Transverse colon (tissue), 4 donors: ENCODE data around the gene PLB1. TPM values are rescaled to one million over a fixed set of nuclear protein-coding genes. Genes with fewer than 3 reads are reported as not detected.

Experiments used
- DNase-seq: peaks from one replicate; pipeline ENCODE4 v3.0.0-alpha.2; 2019
- H3K27ac ChIP-seq, 4 donors: fragments of 200-600 bp; sonication (generic); 2 replicates each; pipeline ENCODE4 v1.5.1; 2016 to 2018; ENCODE audit warnings: inconsistent platforms in 4 of 4
- H3K27me3 ChIP-seq: fragments of 200-600 bp; sonication (generic); 2 replicates; pipeline ENCODE4 v1.5.1; 2017; ENCODE audit warnings: inconsistent platforms
- H3K36me3 ChIP-seq, 4 donors: fragments of 200-600 bp; sonication (generic); 2 replicates each; pipeline ENCODE4 v1.5.1; 2017 to 2019; ENCODE audit warnings: inconsistent platforms in 4 of 4
- H3K4me1 ChIP-seq, 4 donors: fragments of 200-600 bp; sonication (generic); 2 replicates each; pipeline ENCODE4 v1.5.1; 2017 to 2020; ENCODE audit warnings: inconsistent platforms in 4 of 4
- H3K4me3 ChIP-seq, 4 donors: fragments of 200-600 bp; sonication (generic); 1 replicate in 1 of 4; 2 replicates in 3 of 4; pipeline versions ENCODE4 v1.5.1 to v1.6.1; 2017 to 2019; ENCODE audit warnings: inconsistent platforms in 4 of 4
- H3K9me3 ChIP-seq, 2 donors: fragments of 200-600 bp; sonication (generic); 2 replicates each; pipeline ENCODE4 v1.5.1; 2017 to 2019; ENCODE audit warnings: inconsistent platforms in 2 of 2
- EP300 ChIP-seq: sonication (generic); formaldehyde crosslinking; IDR thresholded peaks from one replicate; pipeline ENCODE4 v1.6.1; 2017; ENCODE audit warnings: antibody characterized with exemption, low read depth
- POLR2A ChIP-seq: fragments of 450-650 bp; IDR thresholded peaks from one replicate; pipeline ENCODE4 v1.6.1; 2016; ENCODE audit warnings: antibody characterized with exemption, mild to moderate bottlenecking, moderate library complexity
- POLR2AphosphoS5 ChIP-seq, 3 donors: sonication (generic); formaldehyde crosslinking; IDR thresholded peaks; one replicate each; pipeline ENCODE4 v1.6.1; 2016; ENCODE audit warnings: antibody characterized with exemption in 3 of 3
- WGBS, 2 donors: methylation state at CpG; one replicate each; pipeline ENCODE4 v1.1.5; 2018; ENCODE audit warnings: low coverage in 1 of 2; 5-methylcytosine and 5-hydroxymethylcytosine counted together
- in situ Hi-C, 4 donors: fragments of 200-750 bp; cut with MboI; loops; one replicate each; pipeline versions ENCODE4 v1.15.0 to v1.15.1; 2017; ENCODE audit warnings: low sequenced_read_pairs in 3 of 4, low pct_ligation_motif_present in 1 of 4, low pct_unique_long_range_greater_than_20kb in 1 of 4
- intact Hi-C: fragments of 100-400 bp; cut with DNase I; formaldehyde crosslinking; loops from one replicate; pipeline ENCODE4 v1.15.1; 2023; ENCODE audit warnings: low total_unique reads
- total RNA-seq, 4 donors: library from RNA; depleted of rRNA; stranded (reverse); fragments of >200 nt; gene quantifications; one replicate each; pipeline ENCODE4 v1.1.0, GENCODE V29; 2016
- TF ChIP-seq, protein P1 (sequence below), 5 experiments: fragments of 200-600 bp in 3 of 5; fragments of 450-650 bp in 2 of 5; sonication (generic) in 3 of 5; IDR thresholded peaks; 1 replicate in 2 of 5; 2 replicates in 3 of 5; pipeline ENCODE4 v1.5.1; 2016 to 2017; ENCODE audit warnings: antibody characterized with exemption in 5 of 5, inconsistent platforms in 3 of 5, mild to moderate bottlenecking in 2 of 5, moderate library complexity in 1 of 5

Gene PLB1
- total RNA-seq, 4 donors from 2014 or later = 0.20 to 4.2 (median 1.8) TPM

DNA sequence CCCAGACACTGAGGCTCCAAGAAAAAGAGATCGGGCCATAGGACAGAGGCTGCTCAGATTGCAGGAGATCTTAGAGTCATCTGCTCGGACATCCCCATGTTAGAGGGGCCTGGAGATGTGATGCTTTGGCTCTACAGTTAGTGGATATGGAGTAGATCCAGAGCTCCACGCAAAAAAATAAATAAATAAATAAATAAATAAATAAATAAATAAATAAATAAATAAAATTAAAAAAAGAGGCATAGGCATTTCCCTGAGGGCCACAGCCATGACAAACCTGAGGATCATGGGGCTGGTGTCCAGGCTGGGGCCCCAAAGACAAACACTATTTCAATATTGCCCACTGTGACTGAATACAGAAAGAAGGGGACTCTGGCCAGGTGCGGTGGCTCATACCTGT, 85.5 kb downstream of the PLB1 start:
- DNase-seq = no peak
- TF ChIP-seq EP300 = no peak
- TF ChIP-seq, protein P1, sequence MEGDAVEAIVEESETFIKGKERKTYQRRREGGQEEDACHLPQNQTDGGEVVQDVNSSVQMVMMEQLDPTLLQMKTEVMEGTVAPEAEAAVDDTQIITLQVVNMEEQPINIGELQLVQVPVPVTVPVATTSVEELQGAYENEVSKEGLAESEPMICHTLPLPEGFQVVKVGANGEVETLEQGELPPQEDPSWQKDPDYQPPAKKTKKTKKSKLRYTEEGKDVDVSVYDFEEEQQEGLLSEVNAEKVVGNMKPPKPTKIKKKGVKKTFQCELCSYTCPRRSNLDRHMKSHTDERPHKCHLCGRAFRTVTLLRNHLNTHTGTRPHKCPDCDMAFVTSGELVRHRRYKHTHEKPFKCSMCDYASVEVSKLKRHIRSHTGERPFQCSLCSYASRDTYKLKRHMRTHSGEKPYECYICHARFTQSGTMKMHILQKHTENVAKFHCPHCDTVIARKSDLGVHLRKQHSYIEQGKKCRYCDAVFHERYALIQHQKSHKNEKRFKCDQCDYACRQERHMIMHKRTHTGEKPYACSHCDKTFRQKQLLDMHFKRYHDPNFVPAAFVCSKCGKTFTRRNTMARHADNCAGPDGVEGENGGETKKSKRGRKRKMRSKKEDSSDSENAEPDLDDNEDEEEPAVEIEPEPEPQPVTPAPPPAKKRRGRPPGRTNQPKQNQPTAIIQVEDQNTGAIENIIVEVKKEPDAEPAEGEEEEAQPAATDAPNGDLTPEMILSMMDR (IDR thresholded peaks at IDR 0.05) = no peak
- no peak for TF ChIP-seq POLR2A
- TF ChIP-seq POLR2AphosphoS5 (IDR thresholded peaks at IDR 0.05) = no peak
- in situ Hi-C loops = loop anchor here in 2 of 4 donors (25.0 kb wide), 2 partner anchors 306 to 631 kb away; partner anchors contain the start of gene WDR43 (in 1 of the 2)
- Histone ChIP-seq H3K27me3 (no peaks in the 10 kb centered on the region), H3K4me3 (no peak overlapping the region), H3K36me3 (no peaks in the 10 kb centered on the region), H3K9me3 (no peaks in the 10 kb centered on the region), H3K4me1 (peaks cover 0 to 7% (median 6%) of the 10 kb centered on the region in 4 donors), H3K27ac (no peak overlapping the region)
- WGBS, 2 donors = 91 to 100% methylated on average over 2 to 4 of the region's 4 CpGs
- intact Hi-C loops = no loop called here

DNA sequence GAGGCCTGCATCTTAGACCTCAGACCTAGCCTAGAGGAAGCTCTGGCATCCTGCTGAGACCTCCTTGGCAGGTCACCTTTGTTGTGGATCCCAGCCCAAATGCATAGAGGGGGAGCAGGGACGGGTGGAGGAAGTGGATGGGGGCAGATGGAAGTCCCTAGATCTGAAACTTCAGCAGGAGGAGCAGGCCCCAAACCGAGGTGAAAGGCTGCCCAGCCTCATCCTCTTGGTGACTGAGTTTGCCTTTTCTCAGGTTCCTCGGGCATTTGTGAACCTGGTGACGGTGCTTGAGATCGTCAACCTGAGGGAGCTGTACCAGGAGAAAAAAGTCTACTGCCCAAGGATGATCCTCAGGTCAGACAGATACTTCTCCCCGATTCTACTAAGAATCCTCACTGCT, 86.3 kb downstream of the PLB1 start:
- H3K36me3 ChIP-seq = no peaks in the 10 kb centered on the region
- DNase-seq = no peak
- intact Hi-C loops (no loop called here), in situ Hi-C loops (loop anchor here in 2 of 4 donors (25.0 kb wide), 2 partner anchors 305 to 630 kb away; partner anchors contain the start of gene WDR43 (in 1 of the 2))
- no peaks in the 10 kb centered on the region for H3K9me3 ChIP-seq
- 94% methylated on average over 6 of the region's 6 CpGs; no CpG with 5 or more reads in 1 of the 2 donors for WGBS, 2 donors
- peaks cover 0 to 7% (median 6%) of the 10 kb centered on the region in 4 donors for H3K4me1 ChIP-seq
- TF ChIP-seq, protein P1 (IDR thresholded peaks at IDR 0.05) = no peak
- TF ChIP-seq POLR2A = no peak
- TF ChIP-seq POLR2AphosphoS5 (IDR thresholded peaks at IDR 0.05) = no peak
- TF ChIP-seq EP300 = no peak
- no peaks in the 10 kb centered on the region for H3K27me3 ChIP-seq
- no peak overlapping the region for H3K4me3 ChIP-seq
- no peak overlapping the region for H3K27ac ChIP-seq

DNA sequence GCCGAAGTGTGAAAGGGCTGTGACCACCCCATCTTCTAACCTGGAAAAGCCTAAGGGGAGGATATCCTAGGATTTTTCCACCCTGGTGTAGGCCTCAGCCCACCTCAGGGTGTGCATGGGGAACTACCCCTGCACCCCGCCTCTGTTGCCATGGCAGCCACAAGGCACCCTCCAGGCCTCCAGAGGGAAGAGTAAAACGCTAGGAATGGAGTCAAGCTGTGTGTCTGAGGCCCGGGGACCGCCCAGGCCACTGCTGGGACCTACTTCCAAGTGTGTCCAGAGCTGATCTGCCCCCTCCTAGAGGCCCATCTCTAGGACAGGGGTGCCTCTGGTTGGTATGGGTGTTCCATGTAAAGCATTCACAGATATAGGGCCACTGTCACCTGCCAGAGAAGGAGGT, 86.7 kb downstream of the PLB1 start:
- Histone ChIP-seq H3K27ac (no peak overlapping the region), H3K4me3 (no peak overlapping the region), H3K27me3 (no peaks in the 10 kb centered on the region), H3K36me3 (no peaks in the 10 kb centered on the region), H3K4me1 (peaks cover 0 to 7% (median 6%) of the 10 kb centered on the region in 4 donors), H3K9me3 (no peaks in the 10 kb centered on the region)
- no peak for DNase-seq
- TF ChIP-seq, protein P1 (IDR thresholded peaks at IDR 0.05) = no peak
- no peak for TF ChIP-seq POLR2A
- TF ChIP-seq POLR2AphosphoS5 (IDR thresholded peaks at IDR 0.05) = no peak
- no peak for TF ChIP-seq EP300
- in situ Hi-C loops (loop anchor here in 2 of 4 donors (25.0 kb wide), 2 partner anchors 305 to 630 kb away; partner anchors contain the start of gene WDR43 (in 1 of the 2)), intact Hi-C loops (no loop called here)
- 88 to 92% methylated on average over 3 to 5 of the region's 5 CpGs for WGBS, 2 donors

DNA sequence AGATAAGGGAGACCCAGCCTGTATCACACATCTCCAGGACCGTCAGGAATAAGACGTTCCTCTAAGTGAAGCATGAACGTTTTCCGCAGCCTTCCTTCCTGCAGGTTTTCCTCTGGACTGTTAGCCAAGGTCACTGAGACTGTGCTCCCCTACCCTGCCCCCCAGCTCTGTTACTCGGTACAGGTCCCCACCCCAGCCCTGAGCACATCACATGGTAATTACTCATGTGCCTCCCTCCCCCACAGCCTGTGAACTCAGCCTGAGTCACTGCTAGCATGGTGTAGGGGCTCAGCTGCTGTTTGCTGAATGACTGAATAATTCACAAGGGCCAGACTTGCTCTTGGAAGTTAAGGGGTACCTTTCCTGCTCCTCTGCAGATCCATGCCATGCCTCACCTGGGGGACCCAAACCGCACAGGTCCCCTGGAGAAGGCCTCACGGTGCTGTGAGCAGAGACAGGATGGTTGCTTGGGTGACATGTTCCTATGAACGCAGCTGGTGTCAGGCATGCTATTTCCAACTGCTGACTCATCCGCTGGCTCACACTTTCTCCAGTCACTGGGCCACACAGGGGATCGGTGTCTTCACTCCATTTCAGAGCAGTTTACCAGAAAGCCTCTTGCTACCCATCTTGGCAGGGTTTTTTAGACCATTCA, 88.2 kb downstream of the PLB1 start:
- peak; percentile 50 for DNase-seq
- peak in 1 of 3 donors; percentile 38 for TF ChIP-seq POLR2AphosphoS5 (IDR thresholded peaks at IDR 0.05)
- TF ChIP-seq POLR2A = no peak
- Histone ChIP-seq H3K9me3 (no peaks in the 10 kb centered on the region), H3K27ac (peak overlapping the region; percentile 51 to 62 (median 56)), H3K36me3 (no peaks in the 10 kb centered on the region), H3K4me3 (no peak overlapping the region), H3K4me1 (peaks cover 0 to 7% (median 6%) of the 10 kb centered on the region in 4 donors), H3K27me3 (no peaks in the 10 kb centered on the region)
- 65 to 67% methylated on average over 6 to 10 of the region's 10 CpGs for WGBS, 2 donors
- in situ Hi-C loops = loop anchor here in 2 of 4 donors (25.0 kb wide), 2 partner anchors 303 to 628 kb away; partner anchors contain the start of gene WDR43 (in 1 of the 2)
- intact Hi-C loops = no loop called here
